ENCODE results near the gene COPZ2. TPM values are rescaled to one million over a fixed set of nuclear protein-coding genes. Genes with fewer than 3 reads are reported as not detected.
A peak's percentile ranks its signal among the peaks of the same experiment; 100 is the strongest.

Gene COPZ2
- total RNA-seq, 1 donor from 2014 or later: not detected

DNA sequence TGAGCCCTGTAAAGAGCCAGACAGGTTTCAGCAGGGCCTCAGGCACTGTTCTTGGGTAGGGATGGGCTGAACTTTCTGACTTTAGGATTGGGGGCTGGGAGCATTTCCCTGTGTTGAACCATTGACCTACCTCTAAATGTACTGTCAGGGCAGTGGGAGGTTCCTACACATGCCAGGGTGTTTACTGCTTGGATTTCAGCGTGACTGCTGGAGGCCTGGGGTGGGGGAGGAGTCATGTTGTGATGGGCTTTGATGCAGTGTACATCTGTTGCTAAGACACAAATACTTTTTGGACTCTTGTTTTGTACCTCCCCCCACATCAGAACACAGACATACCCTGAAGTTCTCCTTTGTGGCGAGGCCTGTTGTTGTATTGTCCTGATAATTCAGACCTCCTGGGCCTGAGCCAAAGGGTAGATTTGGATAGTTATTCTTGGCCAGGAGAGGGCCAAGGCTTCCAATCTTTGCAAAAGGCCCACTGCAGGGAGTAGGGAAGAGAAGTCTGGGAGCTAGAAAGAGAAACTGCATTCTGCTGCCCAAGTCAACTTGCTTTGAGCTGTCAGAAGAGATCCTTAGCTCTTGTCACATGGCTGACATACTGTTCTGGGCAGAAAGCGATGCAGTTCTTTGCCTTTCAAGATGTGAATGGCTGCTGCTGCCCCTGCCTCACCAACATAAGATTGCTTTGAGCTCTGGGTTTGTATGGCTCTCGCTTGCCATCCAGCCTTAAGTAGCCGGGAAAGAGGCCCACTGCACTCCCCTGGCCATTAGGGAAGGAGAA, 14.3 kb upstream of the COPZ2 start:
- Mint-ChIP-seq H3K4me3 (ENCODE audit: unreplicated experiment) (peak overlapping the region; percentile 76), H3K27ac (ENCODE audit: unreplicated experiment) (peak overlapping the region; percentile 89), H3K4me1 (ENCODE audit: unreplicated experiment) (peaks cover 72% of the 10 kb centered on the region), H3K36me3 (ENCODE audit: low read depth, unreplicated experiment) (peaks cover 51% of the 10 kb centered on the region), H3K9me3 (ENCODE audit: unreplicated experiment) (no peaks in the 10 kb centered on the region), H3K27me3 (ENCODE audit: unreplicated experiment) (peaks cover 18% of the 10 kb centered on the region)
- TF ChIP-seq CTCF (IDR thresholded peaks at IDR 0.05; ENCODE audit: unreplicated experiment): no peak
- DNase-seq (ENCODE audit: low spot score): no peak

GRCh38 chr17:48051283-48051682, 13.7 kb upstream of the COPZ2 start:
- Mint-ChIP-seq H3K4me1 (ENCODE audit: unreplicated experiment) (peaks cover 71% of the 10 kb centered on the region), H3K4me3 (ENCODE audit: unreplicated experiment) (peak overlapping the region; percentile 76), H3K9me3 (ENCODE audit: unreplicated experiment) (no peaks in the 10 kb centered on the region), H3K27me3 (ENCODE audit: unreplicated experiment) (peaks cover 18% of the 10 kb centered on the region), H3K36me3 (ENCODE audit: low read depth, unreplicated experiment) (peaks cover 45% of the 10 kb centered on the region), H3K27ac (ENCODE audit: unreplicated experiment) (peak overlapping the region; percentile 89)
- no peak for TF ChIP-seq CTCF (IDR thresholded peaks at IDR 0.05; ENCODE audit: unreplicated experiment)
- DNase-seq (ENCODE audit: low spot score): no peak

GRCh38 chr17:48048384-48049126, 11.0 kb upstream of the COPZ2 start:
- Mint-ChIP-seq H3K27me3 (ENCODE audit: unreplicated experiment) (peaks cover 17% of the 10 kb centered on the region), H3K36me3 (ENCODE audit: low read depth, unreplicated experiment) (peaks cover 27% of the 10 kb centered on the region), H3K4me1 (ENCODE audit: unreplicated experiment) (peaks cover 57% of the 10 kb centered on the region), H3K4me3 (ENCODE audit: unreplicated experiment) (peak overlapping the region; percentile 100), H3K9me3 (ENCODE audit: unreplicated experiment) (no peaks in the 10 kb centered on the region), H3K27ac (ENCODE audit: unreplicated experiment) (peak overlapping the region; percentile 99)
- peak; percentile 82 for DNase-seq (ENCODE audit: low spot score)
- TF ChIP-seq CTCF (IDR thresholded peaks at IDR 0.05; ENCODE audit: unreplicated experiment): no peak

DNA sequence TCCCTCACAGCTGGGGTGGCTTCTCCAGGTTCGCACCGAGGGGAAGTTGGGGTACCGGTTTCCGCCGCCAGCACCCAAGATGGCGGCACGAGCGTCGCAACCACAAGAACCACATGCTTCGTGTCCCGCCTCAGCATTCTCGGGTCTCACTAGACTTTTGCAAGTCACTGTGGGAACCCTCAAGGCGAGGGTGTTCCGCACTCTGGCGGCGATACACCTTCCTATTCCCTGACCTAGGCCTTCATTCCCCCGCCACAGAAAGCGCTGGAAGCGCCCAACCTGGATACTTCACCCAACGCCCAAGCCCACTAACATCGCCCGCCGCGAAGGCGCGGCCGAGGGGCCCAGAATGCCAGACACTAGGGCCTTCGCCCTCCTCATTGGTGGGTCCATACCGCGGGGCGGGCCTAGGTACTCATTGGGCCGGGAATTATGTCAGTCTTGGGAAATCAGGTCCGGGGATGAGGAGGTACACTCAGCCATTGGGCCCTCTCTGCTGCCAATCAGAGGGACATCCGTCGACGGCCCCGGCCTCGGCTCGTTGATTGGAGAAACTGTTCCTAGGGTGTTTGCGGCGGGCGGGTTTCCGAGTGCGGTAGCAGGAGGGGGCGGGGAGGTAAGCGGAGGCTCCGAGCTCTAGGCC, 10.3 kb upstream of the COPZ2 start, which contains the start of gene NFE2L1:
Gene NFE2L1, plus strand, starts transcription at position 619 of the 643 bp plus-strand sequence. CDS start 2,760 bp downstream, outside the sequence.
- peak within 1 kb of the TSS; percentile 100 for H3K4me3 Mint-ChIP-seq (ENCODE audit: unreplicated experiment)
- peaks cover 23% of the 10 kb centered on the region for H3K36me3 Mint-ChIP-seq (ENCODE audit: low read depth, unreplicated experiment)
- peaks cover 17% of the 10 kb centered on the region for H3K27me3 Mint-ChIP-seq (ENCODE audit: unreplicated experiment)
- DNase-seq (ENCODE audit: low spot score): peak; percentile 95
- H3K9me3 Mint-ChIP-seq (ENCODE audit: unreplicated experiment): no peaks in the 10 kb centered on the region
- H3K4me1 Mint-ChIP-seq (ENCODE audit: unreplicated experiment): peaks cover 51% of the 10 kb centered on the region
- H3K27ac Mint-ChIP-seq (ENCODE audit: unreplicated experiment): peak within 1 kb of the TSS; percentile 99
- no peak for TF ChIP-seq CTCF (IDR thresholded peaks at IDR 0.05; ENCODE audit: unreplicated experiment)
